HUES6 (cell line): ENCODE measurements around the gene TMPRSS5.

Source experiments
- H3K27ac ChIP-seq: 2 replicates; pipeline ENCODE4 v1.7.0; 2013; ENCODE audit warnings: low read depth, mild to moderate bottlenecking, low read length, inconsistent platforms
- H3K27me3 ChIP-seq: 2 replicates; pipeline ENCODE4 v1.6.1; 2013; ENCODE audit warnings: low read length; ENCODE audit not compliant: control insufficient read depth, insufficient read depth
- H3K36me3 ChIP-seq: 2 replicates; pipeline ENCODE4 v1.6.1; 2013; ENCODE audit warnings: low read length; ENCODE audit not compliant: control insufficient read depth, insufficient read depth
- H3K4me1 ChIP-seq: 2 replicates; pipeline ENCODE4 v1.6.1; 2013; ENCODE audit warnings: low read length; ENCODE audit not compliant: control insufficient read depth, insufficient read depth
- H3K4me3 ChIP-seq: 2 replicates; pipeline ENCODE4 v1.5.1; 2013; ENCODE audit warnings: low read depth, low read length
- H3K9ac ChIP-seq: one replicate; pipeline ENCODE4 v1.6.1; 2013; ENCODE audit warnings: mild to moderate bottlenecking, low read length
- H3K9me3 ChIP-seq: 2 replicates; pipeline ENCODE4 v1.6.1; 2013; ENCODE audit warnings: low read depth, low read length; ENCODE audit not compliant: control insufficient read depth, insufficient read depth

Gene TMPRSS5

DNA sequence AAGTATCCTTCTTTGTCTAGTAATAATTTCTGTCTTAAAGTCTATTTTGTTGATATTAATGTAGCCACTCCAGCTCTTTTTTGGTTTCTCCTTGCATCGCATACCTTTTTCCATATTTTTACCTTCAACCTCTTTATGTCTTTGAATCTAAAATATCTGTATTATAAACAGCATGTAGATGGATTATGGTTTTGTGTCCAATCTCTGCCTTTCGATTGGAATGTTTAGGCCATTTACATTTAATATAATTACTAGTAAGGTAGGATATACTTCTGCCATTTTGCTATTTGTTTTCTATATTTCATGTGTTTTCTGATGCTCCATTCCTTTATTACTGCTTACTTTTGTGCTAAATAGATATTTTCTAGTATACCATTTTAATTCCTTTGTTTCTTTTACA lies 39.5 kb downstream of the TMPRSS5 start:
- no peaks in the 10 kb centered on the region for H3K27me3 ChIP-seq
- H3K9me3 ChIP-seq: peaks cover 15% of the 10 kb centered on the region
- H3K4me1 ChIP-seq: peaks cover 14% of the 10 kb centered on the region; the same call in 1 of the 2 replicates
- no peak overlapping the region for H3K9ac ChIP-seq
- H3K27ac ChIP-seq: no peak overlapping the region
- H3K4me3 ChIP-seq: no peak overlapping the region
- no peaks in the 10 kb centered on the region for H3K36me3 ChIP-seq

DNA sequence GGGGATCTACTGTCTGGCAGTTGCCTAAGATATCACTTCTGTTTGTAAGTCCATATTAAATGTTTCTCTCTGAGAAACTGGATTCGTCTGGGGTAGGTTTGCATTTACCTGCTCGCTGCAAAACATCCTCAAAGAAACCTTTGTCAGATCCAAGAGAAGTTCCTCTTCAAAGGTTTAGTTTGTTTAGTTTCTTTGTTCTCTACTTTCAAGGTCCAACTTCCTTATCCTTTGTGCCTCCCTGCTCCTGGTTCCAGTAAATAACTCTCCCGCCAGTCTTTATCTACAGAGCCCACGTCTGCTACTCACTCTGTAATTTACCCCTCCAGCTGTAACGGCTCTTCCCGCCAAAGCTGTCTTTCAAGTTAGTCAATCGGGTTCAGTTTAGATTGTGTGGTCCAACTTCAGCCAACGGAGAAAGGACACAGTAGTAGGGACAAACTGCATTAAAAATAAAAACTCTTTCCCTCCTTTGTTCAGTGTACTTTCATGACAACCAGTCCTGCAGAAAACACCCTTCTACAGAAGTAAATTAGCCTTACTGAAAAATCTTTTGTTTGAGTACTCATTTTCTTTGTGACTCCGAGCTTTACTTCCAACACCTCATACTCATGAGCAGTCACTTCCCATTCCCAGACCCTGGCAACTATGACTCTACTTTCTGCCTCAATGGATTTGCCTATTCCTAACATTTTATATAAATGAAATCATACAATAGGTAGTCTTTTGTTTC lies 41.0 kb downstream of the TMPRSS5 start:
- Histone ChIP-seq H3K9ac (no peak overlapping the region), H3K4me3 (no peak overlapping the region), H3K9me3 (peaks cover 15% of the 10 kb centered on the region), H3K36me3 (no peaks in the 10 kb centered on the region), H3K27ac (no peak overlapping the region), H3K4me1 (peaks cover 14% of the 10 kb centered on the region; the same call in 1 of the 2 replicates), H3K27me3 (no peaks in the 10 kb centered on the region)

GRCh38 chr11:113664069-113664980 lies 41.8 kb downstream of the TMPRSS5 start:
- Histone ChIP-seq H3K9me3 (peaks cover 15% of the 10 kb centered on the region), H3K36me3 (no peaks in the 10 kb centered on the region), H3K4me1 (peaks cover 6% of the 10 kb centered on the region; the same call in 1 of the 2 replicates), H3K9ac (no peak overlapping the region), H3K27me3 (no peaks in the 10 kb centered on the region), H3K27ac (no peak overlapping the region), H3K4me3 (no peak overlapping the region)

GRCh38 chr11:113663567-113663966 lies 42.5 kb downstream of the TMPRSS5 start:
- Histone ChIP-seq H3K9me3 (peaks cover 15% of the 10 kb centered on the region), H3K4me1 (no peaks in the 10 kb centered on the region), H3K27ac (no peak overlapping the region), H3K9ac (no peak overlapping the region), H3K4me3 (no peak overlapping the region), H3K27me3 (no peaks in the 10 kb centered on the region), H3K36me3 (no peaks in the 10 kb centered on the region)

DNA sequence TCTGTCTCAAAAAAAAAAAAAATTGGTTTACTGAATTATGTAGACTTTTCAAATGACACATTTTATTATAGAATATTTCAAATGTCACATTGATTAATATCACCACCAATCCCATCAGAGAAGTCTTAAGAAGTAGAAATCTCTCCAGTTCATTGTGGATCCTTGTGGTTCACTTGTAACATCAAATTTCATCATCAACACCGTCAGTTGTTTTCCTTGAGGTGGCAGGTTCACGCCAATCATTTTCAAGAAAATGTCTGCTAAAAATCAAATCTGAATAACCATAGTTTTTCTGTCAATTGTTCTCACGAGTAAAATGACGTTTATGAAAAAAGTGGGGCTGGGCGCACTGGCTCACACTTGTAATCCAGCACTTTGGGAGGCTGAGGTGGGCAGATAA lies 50.3 kb downstream of the TMPRSS5 start:
- no peak overlapping the region for H3K27ac ChIP-seq
- no peaks in the 10 kb centered on the region; the same call in 1 of the 2 replicates for H3K27me3 ChIP-seq
- peaks cover 9% of the 10 kb centered on the region for H3K9me3 ChIP-seq
- H3K4me1 ChIP-seq: no peaks in the 10 kb centered on the region
- no peaks in the 10 kb centered on the region for H3K36me3 ChIP-seq
- no peak overlapping the region for H3K4me3 ChIP-seq
- no peak overlapping the region for H3K9ac ChIP-seq

- H3K4me1 ChIP-seq: no peaks in the 10 kb centered on the region
- H3K9me3 ChIP-seq: peaks cover 19% of the 10 kb centered on the region
- H3K36me3 ChIP-seq: no peaks in the 10 kb centered on the region
- H3K27ac ChIP-seq: no peak overlapping the region
- no peak overlapping the region for H3K9ac ChIP-seq
- H3K4me3 ChIP-seq: no peak overlapping the region
- no peaks in the 10 kb centered on the region; the same call in 1 of the 2 replicates for H3K27me3 ChIP-seq
Observed at GRCh38 chr11:113651023-113651422, 55.1 kb downstream of the TMPRSS5 start.

DNA sequence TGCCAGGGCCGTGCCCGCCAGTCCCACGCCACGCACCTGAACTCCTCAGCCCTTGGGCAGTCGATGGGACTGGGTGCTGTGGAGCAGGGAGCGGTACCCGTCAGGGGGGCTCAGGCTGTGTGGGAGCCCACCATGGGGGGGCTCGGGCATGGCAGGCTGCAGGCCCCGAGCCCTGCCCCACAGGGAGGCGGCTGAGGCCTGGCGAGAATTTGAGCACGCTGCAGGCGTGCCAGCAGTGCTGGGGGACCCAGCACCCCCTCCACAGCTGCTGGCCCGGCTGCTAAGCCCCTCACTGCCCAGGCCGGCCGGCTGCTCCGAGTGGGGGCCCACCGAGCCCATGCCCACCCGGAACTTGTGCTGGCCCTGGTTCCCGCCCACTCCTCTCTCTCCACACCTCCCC lies 56.8 kb downstream of the TMPRSS5 start:
- Histone ChIP-seq H3K9me3 (peaks cover 15% of the 10 kb centered on the region), H3K9ac (no peak overlapping the region), H3K4me1 (no peaks in the 10 kb centered on the region), H3K27me3 (no peaks in the 10 kb centered on the region; the same call in 1 of the 2 replicates), H3K27ac (no peak overlapping the region), H3K4me3 (no peak overlapping the region), H3K36me3 (no peaks in the 10 kb centered on the region)

- Histone ChIP-seq H3K4me3 (no peak overlapping the region), H3K27me3 (no peaks in the 10 kb centered on the region; the same call in 1 of the 2 replicates), H3K27ac (no peak overlapping the region), H3K9ac (no peak overlapping the region), H3K9me3 (peaks cover 15% of the 10 kb centered on the region), H3K4me1 (no peaks in the 10 kb centered on the region), H3K36me3 (no peaks in the 10 kb centered on the region)
Observed at GRCh38 chr11:113647856-113648255, 58.3 kb downstream of the TMPRSS5 start.

DNA sequence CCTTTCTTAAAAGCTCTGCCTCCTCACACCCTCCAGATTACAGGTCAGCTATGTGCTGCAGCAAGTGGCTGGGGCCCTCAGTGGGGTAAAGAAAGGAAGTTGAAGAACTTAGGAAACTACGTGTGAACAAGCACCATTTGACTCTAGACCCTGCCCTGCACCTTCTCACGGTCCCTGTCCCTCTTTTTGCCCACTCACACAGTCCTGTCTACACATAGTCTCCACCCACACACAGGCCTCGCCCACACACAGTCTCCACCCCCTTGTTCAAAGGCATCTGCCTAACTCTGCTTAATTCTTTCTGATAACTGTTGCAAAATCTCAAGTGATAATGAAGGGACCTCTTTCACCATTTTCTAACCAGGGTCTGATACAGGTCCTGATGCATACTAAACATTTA lies 59.0 kb downstream of the TMPRSS5 start:
- Histone ChIP-seq H3K4me1 (no peaks in the 10 kb centered on the region), H3K9ac (no peak overlapping the region), H3K27ac (no peak overlapping the region), H3K27me3 (no peaks in the 10 kb centered on the region), H3K36me3 (no peaks in the 10 kb centered on the region), H3K9me3 (peaks cover 15% of the 10 kb centered on the region), H3K4me3 (no peak overlapping the region)

DNA sequence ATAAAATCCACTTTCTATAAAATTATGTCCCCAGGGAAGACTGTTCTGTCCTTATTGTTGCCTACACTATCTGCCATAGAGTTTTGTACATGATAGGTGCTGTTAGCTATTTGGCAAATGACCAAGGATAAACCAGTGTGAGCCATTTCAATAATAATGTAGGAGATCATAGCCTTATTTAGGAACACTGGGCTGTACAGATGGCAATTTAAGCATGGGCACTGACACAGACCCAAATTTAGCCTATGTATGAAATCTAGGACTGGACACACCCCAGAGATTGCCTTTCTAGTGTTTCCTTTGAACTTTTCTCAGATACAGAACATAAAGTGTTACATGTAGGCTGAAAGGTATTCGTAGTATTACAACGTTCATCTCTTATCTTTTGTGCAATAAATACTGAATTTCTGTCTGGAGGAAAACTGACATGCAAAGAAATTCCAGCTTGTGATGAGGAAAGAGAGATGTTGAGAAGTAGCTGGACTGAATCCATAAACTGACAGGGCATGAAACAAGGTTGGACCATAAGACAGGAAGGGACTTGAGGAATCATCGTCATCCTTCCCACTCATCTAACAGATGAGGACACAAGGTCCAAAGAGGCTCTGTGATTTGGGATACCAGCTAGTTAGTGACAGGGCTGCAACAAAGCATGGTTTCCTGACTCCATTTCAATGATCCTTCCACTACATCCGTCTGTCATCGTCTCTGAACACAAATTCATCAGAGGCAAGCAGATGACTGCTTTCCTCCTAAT lies 60.3 kb downstream of the TMPRSS5 start:
- no peaks in the 10 kb centered on the region for H3K27me3 ChIP-seq
- no peak overlapping the region for H3K27ac ChIP-seq
- H3K9me3 ChIP-seq: peaks cover 15% of the 10 kb centered on the region
- no peaks in the 10 kb centered on the region for H3K36me3 ChIP-seq
- no peak overlapping the region for H3K4me3 ChIP-seq
- no peak overlapping the region for H3K9ac ChIP-seq
- no peaks in the 10 kb centered on the region for H3K4me1 ChIP-seq
